Inflammatory macrophage treated with lipopolysaccharide for 1 hour (primary cell): Measurements from ENCODE around the gene LARP4B.
A peak's percentile ranks its signal among the peaks of the same experiment; 100 is the strongest.

Experiments
- DNase-seq, 2 donors: peaks; one replicate each; pipeline ENCODE4 v3.0.0-alpha.2; 2020 to 2022

Gene LARP4B

DNA sequence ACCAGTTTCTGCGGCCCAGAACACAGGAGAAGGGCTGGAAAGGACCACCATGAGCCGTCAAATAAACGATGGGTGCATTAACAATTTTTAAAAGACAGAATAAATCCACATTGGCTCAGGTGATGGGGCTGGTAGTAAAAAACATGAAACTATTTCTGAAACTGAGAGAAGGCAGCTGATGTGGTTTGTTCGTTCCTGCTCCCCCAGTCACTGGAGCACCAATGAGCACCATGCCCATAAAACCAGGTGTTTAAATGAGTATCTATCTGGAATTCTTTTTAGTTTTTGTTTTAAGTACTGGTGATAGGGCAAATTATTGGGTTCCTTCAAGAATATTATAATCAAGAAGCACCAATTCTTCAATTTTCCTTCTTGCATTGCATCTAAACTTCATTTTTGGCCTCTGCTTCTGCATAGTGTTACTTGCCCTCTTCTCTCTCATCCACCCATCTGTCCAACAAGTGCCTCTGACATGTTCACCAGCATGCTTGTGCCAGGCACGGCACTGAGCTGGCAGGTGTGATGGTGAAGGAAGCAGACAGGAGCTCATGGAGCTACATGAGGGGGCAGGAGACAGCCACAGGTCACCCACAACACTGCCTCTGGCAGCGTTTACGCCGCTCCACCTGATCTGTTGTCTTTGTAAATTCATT is 65.5 kb downstream of the LARP4B start:
- no peak for DNase-seq

DNA sequence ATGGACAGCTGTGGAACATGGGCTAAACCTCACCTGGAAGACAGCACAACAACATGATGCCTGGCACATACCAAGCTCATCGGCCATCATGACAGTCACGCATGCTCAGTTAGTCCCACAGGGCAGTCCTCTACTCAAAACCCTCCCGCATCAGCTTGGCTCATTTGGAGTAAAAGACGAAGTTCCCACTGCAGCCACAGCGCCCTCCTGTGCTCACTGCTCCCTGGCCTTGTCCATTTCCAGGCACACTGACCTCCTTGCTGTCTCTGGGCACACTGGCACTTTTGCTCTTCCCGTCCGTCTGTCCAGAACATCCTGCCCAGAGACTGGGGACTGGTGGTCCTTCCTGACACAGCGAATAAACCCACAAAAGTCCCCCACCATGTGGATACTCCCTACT is 66.2 kb downstream of the LARP4B start:
- no peak for DNase-seq

DNA sequence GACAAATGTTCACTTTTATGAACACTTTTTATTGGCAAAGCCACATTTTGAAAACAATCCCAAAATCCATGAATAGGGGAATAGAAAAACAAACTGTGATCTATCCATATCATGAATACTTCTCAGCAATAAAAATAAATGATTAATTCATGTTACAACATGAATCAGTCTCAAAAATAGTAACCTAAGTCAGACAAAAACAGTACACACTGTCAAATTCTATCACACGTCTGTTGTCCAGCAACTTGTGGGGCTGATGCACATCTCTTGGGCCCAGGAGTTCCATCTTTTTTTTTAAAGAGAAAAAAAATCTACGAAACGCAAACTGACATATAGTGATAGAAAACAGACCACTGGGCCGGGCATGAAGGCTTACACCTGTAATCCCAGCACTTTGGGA is 71.0 kb downstream of the LARP4B start:
- DNase-seq: no peak

DNA sequence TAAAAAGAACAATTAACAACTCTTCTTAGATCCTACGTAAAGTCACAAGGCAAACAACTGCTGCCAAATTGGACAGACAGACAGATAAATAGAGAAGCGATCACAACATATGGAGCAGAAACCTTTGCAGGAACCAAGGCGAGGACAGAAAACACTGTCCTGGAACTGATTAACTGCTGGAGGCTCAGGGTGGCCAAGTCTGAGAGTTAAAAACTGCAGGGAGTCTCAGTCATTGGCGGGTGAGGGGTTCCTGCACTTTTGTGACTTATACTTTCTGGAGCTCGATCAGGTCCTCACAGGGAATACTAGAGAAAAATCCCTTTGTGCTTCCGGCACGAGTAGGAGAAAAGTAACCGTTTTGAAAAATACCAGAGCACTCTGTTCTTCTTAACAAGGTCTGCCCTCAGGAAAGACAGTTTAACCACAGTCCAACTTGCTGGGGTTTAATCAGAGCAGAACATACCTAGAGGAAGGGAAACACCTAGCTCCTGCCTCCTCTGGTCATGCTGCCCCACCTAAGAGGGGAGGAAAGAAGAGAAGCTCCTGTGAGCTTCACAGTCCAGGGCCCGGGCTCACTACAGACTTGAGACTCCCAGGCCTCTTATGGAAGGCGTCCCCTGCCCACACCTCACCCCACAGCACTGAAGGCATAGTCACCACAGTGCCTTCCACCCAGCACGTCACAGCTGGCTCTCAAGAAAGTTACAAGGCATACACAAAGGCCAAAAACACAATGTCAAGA is 74.9 kb downstream of the LARP4B start:
- DNase-seq: no peak

DNA sequence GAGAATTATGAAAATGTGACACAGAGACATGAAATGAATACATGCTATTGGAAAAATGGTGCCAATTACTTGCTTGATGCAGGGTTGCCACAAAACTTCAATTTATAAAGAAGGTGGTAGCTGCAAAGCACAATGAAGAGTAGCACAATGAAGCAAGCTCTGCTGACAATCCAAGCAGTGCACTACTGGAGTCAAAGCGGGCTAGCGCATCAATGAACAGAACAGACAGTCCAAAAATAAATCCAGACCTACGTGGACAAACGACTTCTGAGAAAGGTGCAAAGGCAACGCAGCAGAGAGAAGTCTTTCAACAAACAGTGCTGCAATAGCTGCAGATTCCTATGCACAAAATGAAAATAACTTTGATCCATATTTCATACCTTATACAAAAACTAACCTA is 75.8 kb downstream of the LARP4B start:
- DNase-seq: no peak

DNA sequence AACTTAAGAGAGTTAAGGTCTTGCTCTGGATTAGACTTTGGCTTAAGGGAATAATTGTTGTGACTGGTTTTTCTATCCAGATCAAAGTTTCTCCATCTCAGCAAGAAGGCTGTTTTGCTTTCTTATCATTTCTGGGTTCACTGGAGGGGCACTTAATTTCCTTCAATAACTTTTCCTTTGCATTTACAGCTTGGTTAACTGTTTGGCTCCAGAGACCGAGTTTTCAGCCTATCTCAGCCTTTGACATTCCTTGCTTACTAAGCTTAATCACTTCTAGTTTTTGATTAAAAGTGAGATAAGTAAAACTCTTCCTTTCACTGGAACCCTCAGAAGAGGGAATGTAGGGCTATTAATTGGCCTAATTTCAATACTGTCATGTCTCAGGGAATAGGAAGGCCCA is 76.4 kb downstream of the LARP4B start:
- DNase-seq: no peak

DNA sequence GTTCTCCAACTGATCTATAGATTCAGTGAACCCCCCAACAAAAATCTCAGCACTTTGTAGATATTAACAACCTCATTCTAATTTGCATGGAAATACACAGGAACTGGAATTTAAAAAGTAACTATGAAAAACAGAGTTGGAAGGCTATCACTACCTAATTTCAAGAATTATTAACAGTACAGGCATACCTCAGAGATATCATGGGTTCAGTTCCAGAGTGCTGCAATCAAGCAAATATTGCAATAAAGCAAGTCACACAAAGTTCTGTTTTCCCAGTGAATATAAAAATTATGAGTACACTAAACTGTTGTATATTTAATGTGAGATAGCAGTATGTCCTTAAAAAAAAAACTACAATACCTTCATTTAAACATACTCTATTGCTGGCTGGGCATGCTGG is 78.5 kb downstream of the LARP4B start:
- DNase-seq: no peak

DNA sequence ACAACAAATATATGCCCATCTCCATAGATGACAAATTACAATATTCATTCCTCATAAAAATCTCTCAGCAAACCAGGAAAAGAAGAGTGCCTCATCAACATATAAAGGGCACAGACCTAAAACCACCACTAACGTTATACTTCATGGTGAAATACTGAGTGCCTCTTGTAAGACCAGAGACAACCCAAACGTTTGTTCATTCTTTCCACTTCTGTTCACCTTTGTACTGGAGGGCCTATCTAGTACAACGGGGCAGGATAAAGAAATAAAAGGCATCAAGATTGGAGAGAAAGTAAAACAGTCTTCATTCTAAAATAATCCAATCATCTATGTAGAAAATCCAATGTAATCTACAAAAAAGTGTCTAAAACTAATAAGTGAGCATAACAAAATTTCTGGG is 79.1 kb downstream of the LARP4B start:
- no peak for DNase-seq

DNA sequence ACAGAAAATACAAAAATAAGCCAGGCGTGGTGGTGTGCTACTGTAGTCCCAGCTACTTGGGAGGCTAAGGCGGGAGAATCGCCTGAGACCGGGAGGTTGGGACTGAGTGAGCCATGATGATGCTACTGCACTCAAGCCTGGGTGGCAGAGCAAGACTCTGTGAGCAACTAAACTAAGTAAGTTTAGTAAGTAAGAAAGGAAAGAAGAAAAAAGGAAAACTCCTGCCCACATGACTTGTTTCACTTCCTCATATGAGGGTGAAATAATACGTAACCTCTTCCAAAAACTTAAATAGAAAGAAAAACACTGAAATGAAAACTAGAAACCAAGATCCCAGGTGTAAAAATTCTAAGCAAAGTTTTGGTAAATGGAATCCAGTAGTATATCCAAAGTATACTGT is 79.6 kb downstream of the LARP4B start:
- peak; percentile 32 to 59 for DNase-seq

DNA sequence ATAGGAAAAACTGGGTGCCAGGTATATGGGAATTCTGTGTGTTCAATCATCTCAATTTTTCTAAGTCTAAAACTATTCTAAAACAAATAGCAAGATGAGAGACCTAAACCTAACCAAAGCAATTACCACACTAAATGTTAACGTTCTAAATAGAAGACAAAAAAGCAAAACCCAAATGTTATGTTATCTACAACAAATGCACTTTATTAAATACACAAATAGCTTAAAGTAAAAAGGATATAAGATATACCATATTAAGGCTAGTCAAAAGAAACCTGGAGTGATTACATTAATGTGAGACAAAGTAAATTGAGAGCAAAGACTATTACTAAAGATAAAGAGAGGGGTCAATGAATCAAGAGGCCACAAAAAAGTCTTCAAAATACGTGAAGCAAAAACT is 81.4 kb downstream of the LARP4B start:
- DNase-seq: no peak

DNA sequence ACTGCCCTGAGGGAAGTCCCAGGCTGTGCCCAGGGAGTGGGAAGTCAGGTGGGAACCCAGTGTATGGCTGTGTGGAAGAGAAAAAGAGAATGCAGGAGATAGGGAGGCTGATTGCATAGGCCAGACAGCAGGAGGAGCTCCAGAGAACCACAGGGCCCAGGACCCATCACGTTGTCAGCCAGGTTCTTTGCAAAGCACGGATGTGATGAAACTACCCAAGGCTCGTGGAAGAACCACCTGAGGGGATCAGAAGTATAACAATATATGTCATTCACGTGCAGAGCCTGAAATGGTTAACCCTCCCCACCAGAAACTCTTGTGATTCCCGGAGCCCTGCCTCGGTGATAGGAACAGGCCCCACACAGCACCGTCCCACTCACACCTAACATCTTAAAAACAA is 83.6 kb downstream of the LARP4B start:
- DNase-seq: no peak

DNA sequence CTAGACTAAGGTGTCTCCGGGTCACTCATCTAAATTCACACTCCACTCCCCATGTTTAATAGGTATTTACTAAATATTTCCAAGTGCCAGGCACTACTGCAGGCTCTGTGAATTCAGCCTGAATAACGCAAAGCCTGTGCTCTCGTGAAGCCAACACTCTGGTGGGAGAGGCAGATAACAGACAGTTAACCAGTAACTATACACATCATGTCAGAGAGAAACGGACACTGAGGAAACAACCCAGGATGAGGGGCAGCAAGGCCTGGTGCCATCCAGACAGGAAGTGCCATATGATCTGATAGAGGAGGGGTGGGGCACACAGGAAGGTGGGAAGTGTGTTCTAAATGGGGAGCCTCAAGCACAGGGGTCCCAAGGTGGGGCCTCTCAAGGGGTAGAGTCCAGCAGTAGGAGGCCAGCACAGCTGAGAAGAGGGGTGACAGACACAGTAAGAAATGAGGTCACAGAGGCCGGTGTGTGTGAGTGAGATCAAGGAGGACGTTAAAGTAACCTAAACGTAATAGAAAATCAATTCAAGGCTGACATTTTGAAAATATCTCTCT is 85.3 kb downstream of the LARP4B start:
- no peak for DNase-seq

DNA sequence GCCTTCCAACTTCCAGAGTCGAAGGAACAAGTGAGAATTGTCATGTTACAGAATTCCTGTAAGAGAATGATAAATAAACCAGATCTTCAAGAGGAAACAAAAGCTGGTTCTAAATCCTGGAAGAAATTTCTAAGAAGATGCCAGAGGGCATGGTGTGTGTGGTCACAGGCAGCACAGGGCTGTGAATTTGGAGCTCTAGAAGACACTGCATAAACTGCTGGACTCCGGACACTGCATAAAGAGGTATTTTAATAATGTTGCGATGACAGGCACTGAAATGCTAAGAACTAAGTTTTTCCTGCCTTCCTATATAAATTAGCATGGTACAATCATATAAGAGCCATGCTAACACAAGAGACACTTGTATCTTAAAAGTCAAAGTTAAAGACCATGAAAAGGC is 86.0 kb downstream of the LARP4B start:
- DNase-seq: no peak

DNA sequence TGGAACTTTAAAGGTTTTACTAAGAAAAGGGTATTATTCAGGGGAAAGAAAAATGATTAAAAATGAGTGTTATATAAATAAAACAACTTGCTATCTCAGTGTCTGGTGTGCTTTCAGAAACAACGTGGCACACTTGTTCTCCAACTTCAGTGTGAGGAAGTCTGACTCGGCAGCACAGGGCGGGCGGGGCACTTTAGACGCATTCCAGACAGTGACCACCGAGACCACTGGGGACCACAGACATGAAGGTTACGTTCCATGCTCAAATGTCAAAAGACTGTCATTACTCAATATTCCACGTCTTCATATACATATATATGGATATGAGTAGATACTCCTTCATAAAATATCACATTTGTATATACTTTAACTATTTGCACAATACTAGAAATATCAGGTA is 87.0 kb downstream of the LARP4B start:
- no peak for DNase-seq

DNA sequence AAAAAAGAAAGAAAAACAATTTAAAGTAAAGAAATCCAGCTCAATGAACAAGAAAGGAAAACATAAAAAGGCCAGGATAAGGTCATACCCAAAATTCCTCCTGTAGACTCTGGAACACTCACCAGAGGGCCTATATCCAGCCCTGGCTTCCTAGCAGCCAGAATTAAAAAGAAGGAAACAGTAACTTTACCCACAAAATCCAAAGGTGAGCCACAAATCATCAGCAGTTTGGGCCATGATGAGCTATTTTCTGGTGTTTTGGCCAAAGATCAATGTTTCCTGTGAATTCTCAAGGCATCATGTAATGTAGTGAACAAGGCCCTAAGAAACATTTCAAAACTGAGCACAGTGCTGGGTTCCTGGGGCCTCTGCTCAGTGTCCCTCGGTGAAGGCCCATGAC is 87.8 kb downstream of the LARP4B start:
- no peak for DNase-seq

DNA sequence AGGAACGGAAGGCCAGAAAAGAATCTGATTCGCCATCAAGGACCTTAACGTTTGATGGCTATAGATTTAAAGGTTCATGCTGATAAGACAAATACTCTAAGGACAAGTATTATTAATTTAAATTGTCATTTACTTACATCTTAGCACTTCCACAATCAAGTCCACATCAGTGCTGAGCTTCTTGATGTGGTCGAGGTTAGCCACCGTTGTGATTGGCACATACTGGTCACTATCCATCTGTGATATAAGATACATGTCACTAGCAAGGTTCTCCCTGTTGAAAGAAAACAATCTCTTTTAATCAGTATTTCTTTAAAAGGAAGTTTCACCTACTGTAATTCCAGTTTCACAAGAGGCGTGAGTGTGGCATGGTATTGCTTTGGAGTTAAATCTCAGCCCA is 88.7 kb downstream of the LARP4B start:
- DNase-seq: no peak

DNA sequence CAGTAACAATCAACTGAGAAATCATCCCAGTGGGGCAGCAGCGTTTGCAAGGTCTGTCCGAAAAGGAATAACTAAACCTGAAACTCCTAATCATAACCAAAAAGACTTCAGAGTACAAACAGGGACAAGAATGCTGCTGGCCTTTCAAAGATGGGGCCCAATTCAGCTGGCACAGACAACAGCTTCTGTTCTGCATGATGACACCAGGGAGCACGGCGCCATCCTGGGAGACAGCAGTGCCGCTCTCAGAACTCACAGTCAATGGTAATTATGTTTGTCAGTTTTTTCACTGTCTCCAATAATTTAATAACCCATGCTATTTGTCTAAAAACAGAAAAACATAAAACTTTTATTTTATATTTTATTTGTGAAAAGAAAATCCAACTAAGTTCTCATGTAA is 90.0 kb downstream of the LARP4B start:
- DNase-seq: no peak

DNA sequence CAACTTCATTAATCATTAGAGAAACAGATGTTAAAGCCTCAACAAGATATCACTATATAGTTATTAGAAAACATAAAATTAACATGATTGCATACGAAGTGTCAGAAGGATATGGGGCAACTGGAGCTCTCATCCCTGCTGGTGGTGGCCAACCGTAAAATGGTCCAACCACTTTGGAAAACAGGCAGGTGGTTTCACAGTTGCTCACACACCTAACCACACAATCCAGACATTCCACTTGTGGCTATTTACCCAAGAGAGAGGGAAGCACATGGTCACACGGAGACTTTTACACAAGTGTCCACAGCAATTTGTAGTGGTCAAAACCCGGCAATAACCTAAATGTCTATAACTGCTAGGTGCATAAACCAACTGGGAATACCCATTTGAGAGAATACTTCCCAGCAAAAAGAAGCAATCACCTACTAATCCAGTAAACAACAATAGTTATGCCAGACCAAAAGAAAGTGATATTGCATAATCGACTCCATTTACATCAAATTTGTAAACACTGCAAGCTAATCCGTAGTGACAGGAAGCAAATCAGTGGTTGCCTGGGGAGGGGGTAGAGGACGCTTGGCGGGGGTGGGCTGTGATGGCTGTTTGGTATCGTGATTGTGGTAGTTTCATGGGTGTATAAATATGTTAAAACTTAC is 91.8 kb downstream of the LARP4B start:
- no peak for DNase-seq

DNA sequence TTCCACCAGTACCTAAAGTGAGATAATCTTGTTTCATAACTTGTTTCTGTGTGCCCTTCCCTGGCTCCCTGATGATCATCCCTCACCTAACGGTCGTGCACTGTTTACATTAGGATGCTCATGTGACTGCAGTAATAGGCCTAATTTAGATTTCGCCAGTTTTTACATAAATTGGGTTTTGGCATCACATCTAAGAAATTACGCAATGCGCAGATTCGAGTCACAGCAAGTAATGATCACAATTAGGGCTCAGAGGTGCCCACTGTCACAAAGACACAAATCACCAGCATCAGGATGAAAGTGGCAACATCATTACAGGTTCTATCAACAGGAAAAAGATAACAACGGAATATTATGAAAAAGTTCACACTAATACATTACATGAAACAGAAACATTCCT is 94.7 kb downstream of the LARP4B start:
- no peak for DNase-seq

DNA sequence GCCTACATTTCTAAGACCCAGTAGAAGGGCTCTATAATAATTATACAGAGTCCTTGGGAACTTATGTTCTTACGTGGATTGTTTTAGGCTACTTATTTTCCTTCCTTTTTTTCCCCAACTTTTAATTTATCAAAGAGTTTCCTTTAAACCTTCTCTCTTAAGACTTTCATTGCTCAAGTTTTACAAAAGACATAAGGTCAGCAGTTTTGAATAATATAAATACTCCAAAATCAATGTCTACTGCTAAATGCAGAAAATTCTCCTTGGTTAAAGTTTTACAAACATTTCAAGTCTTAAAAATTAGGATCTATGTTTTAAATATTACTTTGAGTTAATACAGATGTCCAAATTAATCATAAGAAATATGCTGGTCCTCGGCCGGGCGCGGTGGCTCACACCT is 97.0 kb downstream of the LARP4B start:
- no peak for DNase-seq

DNA sequence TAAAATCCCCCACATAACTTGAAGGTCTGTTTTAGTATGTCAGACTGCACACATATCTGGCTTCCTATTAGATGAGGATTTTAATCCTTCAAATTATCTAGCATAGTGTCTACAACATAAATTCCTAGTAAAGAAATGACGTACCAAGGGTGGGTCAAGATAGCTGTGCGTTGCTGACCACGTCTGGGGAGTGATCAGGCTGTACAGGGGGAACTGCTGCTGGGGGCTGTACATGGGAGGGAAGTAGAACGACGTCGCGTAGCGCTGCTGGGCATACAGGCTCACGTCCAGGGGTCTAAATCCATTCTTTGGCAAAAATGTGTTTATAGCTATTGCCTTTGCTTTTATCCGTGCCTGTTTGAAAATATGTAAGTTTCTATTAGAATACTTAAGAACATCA is 102.3 kb downstream of the LARP4B start:
- no peak for DNase-seq

DNA sequence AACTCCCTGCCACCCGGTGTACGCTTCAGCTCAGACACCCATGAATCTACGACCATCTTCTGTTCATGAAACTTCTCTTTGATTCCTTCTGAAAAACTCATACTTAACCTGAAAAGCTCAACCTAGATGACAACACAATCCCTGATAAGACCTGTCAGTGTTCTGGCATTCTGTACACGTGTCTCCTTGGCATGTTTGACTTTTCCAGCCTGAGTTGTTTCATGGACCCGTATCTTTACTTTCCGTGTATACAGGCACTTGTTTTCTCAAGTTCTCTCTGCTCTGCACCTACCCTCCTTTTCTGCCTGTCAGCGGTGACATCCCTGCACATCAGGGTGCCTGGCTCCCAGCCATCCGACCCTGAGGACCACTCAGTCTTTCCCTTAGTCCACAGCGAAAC is 103.3 kb downstream of the LARP4B start:
- no peak for DNase-seq

DNA sequence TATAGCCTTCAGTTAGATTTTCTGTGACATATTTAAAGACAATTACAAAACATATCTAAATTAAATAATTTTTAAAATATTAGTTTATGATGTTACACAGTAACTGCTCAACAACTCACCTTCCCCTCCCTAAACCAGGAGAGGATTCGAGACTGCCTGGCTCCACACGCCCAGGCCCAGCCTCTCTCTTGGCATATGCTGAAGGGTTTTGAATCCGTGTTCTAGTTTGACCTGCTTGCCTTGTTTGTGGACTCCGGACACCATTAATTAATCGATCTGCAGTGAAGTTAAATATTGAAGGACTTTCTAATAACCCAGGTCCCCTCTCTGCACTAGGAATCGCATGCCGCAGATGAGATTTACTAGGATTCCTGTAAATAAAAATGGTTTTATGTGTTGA is 106.6 kb downstream of the LARP4B start:
- DNase-seq: no peak

DNA sequence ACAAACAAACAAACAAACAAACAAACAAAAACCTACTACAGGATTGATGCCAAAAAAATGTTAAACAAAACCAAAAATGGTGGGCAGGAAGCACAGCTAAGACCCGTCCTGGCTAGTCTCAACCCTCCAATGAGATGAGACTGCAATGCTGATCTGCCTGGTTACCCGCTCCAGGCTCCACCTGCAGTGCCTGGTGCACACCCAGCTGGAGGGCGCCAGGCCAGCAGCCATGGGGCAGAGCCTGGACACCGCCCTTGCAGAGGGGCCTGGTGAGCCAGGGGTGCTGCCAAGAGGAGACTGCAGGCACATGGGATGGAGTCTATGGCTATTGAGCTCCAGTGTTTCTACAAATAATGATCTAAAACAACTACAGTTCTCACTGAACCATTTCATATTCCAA is 107.0 kb downstream of the LARP4B start:
- DNase-seq: no peak
